ENCODE measurements around the gene FLRT1. TPM values are rescaled to one million over a fixed set of nuclear protein-coding genes. Genes with fewer than 3 reads are reported as not detected.

Gene FLRT1
- total and polyA plus RNA-seq, 2 of the 13 experiments (the other 11 are each of a cell fraction or from before 2014, with no cell fraction given) = 0.02 to 0.08 TPM

DNA sequence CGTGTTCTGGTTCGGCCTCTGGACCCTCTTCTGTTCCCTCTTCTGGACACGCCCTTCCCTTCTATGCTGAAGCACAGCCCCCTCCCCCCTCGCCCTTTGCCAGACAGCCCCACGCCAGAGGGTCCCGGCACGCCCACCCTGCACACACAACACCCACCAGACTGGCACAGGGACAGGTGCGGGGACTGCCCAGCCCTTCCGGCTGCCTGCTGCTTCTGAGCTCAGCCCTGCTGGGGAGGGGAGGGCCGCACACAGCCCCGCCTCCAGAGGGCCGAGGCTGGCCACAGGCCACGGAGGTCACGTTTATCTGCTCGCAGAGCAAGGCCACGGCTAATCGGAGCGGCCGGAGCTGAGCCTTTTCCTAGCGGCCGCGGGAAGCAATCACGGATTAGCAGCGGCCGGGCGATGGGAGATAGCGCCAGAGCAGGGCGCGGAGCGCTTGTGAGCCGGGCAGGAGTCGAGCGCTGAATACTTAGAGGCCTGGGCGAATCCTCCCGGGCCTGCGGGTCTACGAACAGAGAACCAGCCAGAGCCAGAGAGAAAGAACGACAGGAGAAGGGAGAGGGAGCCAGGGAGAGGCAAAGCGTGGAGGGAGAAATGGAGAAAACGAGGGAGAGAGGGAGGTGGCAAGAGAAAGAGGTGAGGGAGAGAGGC, 28.0 kb upstream of the FLRT1 start (continued):
- TF ChIP-seq FOXA3 (CRISPR knock-in tag; IDR thresholded peaks at IDR 0.05) (peak; percentile 56), HDAC2 (CRISPR knock-in tag; IDR thresholded peaks at IDR 0.05) (peak; percentile 88), THAP11 (CRISPR knock-in tag; IDR thresholded peaks at IDR 0.05) (peak; percentile 73), KLF15 (CRISPR knock-in tag; IDR thresholded peaks at IDR 0.05; ENCODE audit: borderline replicate concordance) (no peak), HOXA5 (CRISPR knock-in tag; IDR thresholded peaks at IDR 0.05) (peak; percentile 67; the same call in 1 of the 2 replicates), POLR2A (IDR thresholded peaks at IDR 0.05; ENCODE audit: insufficient read depth in 1 of 2, low read depth in 2 of 2, low read length in 2 of 2) (peak in 1 of 2 experiments; percentile 70; a peak in 2 of 4 replicates), SIX1 (CRISPR knock-in tag; IDR thresholded peaks at IDR 0.05; ENCODE audit: borderline replicate concordance) (no peak), NFE2L2 (IDR thresholded peaks at IDR 0.05; ENCODE audit: low read length) (no peak), ZSCAN29 (CRISPR knock-in tag; conservative IDR thresholded peaks at IDR 0.05) (no peak), PLRG1 (conservative IDR thresholded peaks at IDR 0.05) (no peak), ZNF33B (CRISPR knock-in tag; IDR thresholded peaks at IDR 0.05) (peak; percentile 30)
- TF ChIP-seq, protein P1, sequence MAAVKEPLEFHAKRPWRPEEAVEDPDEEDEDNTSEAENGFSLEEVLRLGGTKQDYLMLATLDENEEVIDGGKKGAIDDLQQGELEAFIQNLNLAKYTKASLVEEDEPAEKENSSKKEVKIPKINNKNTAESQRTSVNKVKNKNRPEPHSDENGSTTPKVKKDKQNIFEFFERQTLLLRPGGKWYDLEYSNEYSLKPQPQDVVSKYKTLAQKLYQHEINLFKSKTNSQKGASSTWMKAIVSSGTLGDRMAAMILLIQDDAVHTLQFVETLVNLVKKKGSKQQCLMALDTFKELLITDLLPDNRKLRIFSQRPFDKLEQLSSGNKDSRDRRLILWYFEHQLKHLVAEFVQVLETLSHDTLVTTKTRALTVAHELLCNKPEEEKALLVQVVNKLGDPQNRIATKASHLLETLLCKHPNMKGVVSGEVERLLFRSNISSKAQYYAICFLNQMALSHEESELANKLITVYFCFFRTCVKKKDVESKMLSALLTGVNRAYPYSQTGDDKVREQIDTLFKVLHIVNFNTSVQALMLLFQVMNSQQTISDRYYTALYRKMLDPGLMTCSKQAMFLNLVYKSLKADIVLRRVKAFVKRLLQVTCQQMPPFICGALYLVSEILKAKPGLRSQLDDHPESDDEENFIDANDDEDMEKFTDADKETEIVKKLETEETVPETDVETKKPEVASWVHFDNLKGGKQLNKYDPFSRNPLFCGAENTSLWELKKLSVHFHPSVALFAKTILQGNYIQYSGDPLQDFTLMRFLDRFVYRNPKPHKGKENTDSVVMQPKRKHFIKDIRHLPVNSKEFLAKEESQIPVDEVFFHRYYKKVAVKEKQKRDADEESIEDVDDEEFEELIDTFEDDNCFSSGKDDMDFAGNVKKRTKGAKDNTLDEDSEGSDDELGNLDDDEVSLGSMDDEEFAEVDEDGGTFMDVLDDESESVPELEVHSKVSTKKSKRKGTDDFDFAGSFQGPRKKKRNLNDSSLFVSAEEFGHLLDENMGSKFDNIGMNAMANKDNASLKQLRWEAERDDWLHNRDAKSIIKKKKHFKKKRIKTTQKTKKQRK (IDR thresholded peaks at IDR 0.05; ENCODE audit: low read length) = no peak
- TF ChIP-seq, protein P2, sequence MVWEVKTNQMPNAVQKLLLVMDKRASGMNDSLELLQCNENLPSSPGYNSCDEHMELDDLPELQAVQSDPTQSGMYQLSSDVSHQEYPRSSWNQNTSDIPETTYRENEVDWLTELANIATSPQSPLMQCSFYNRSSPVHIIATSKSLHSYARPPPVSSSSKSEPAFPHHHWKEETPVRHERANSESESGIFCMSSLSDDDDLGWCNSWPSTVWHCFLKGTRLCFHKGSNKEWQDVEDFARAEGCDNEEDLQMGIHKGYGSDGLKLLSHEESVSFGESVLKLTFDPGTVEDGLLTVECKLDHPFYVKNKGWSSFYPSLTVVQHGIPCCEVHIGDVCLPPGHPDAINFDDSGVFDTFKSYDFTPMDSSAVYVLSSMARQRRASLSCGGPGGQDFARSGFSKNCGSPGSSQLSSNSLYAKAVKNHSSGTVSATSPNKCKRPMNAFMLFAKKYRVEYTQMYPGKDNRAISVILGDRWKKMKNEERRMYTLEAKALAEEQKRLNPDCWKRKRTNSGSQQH (CRISPR knock-in tag; IDR thresholded peaks at IDR 0.05; ENCODE audit: low read depth) = peak; percentile 8; the same call in 1 of the 2 replicates
- TF ChIP-seq, protein P3, sequence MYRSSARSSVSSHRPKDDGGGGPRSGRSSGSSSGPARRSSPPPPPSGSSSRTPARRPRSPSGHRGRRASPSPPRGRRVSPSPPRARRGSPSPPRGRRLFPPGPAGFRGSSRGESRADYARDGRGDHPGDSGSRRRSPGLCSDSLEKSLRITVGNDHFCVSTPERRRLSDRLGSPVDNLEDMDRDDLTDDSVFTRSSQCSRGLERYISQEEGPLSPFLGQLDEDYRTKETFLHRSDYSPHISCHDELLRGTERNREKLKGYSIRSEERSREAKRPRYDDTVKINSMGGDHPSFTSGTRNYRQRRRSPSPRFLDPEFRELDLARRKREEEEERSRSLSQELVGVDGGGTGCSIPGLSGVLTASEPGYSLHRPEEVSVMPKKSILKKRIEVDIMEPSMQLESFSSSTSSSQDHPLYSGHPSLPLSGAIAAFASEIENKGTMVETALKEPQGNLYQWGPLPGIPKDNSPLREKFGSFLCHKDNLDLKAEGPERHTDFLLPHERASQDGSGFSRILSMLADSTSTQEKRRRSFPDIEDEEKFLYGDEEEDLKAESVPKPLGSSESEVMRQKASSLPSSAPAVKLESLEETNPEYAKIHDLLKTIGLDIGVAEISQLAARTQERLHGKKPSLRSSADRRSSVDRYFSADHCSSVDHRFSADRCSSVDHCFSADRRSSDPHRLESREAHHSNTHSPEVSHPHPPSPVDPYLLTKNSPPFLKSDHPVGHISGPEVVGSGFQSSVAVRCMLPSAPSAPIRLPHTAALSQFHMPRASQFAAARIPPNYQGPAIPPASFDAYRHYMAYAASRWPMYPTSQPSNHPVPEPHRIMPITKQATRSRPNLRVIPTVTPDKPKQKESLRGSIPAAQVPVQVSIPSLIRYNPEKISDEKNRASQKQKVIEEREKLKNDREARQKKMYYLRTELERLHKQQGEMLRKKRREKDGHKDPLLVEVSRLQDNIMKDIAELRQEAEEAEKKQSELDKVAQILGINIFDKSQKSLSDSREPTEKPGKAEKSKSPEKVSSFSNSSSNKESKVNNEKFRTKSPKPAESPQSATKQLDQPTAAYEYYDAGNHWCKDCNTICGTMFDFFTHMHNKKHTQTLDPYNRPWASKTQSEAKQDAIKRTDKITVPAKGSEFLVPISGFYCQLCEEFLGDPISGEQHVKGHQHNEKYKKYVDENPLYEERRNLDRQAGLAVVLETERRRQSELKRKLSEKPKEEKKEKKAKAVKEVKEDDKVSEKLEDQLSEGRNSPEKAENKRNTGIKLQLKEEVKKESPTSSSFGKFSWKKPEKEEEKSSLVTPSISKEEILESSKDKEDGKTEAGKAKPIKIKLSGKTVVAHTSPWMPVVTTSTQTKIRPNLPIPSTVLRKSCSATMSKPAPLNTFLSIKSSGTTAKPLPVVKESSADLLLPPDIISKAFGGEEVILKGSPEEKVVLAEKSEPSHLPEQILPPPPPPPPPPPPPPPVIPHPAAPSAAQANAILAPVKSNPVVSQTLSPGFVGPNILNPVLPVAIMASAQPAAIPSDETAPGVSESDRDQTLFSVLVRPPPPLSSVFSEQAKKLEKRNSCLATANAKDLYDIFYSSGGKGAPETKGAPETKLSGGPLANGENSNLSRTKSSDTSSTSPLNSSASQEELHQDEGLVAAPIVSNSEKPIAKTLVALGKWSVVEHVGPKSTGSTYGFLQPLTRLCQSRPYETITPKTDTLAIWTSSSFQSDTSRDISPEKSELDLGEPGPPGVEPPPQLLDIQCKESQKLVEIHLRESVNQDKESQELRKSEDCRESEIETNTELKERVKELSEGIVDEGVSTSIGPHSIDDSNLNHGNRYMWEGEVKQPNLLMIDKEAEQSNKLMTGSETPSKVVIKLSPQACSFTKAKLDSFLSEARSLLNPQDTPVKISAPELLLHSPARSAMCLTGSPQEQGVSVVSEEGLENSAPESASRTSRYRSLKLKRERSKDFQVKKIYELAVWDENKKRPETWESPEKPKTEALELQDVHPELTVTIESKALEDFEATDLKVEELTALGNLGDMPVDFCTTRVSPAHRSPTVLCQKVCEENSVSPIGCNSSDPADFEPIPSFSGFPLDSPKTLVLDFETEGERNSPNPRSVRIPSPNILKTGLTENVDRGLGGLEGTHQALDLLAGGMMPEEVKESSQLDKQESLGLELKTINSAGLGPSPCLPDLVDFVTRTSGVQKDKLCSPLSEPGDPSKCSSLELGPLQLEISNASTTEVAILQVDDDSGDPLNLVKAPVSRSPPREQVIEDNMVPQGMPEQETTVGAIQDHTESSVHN (CRISPR knock-in tag; IDR thresholded peaks at IDR 0.05) = no peak; the same call in 1 of the 2 replicates
- TF ChIP-seq, protein P4, sequence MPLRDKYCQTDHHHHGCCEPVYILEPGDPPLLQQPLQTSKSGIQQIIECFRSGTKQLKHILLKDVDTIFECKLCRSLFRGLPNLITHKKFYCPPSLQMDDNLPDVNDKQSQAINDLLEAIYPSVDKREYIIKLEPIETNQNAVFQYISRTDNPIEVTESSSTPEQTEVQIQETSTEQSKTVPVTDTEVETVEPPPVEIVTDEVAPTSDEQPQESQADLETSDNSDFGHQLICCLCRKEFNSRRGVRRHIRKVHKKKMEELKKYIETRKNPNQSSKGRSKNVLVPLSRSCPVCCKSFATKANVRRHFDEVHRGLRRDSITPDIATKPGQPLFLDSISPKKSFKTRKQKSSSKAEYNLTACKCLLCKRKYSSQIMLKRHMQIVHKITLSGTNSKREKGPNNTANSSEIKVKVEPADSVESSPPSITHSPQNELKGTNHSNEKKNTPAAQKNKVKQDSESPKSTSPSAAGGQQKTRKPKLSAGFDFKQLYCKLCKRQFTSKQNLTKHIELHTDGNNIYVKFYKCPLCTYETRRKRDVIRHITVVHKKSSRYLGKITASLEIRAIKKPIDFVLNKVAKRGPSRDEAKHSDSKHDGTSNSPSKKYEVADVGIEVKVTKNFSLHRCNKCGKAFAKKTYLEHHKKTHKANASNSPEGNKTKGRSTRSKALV (CRISPR knock-in tag; IDR thresholded peaks at IDR 0.05) = 0 out of 2 replicates have a peak, but pooled peaks have one; percentile 56
